ENCODE measurements around the gene TMEM150A. TPM values are rescaled to one million over a fixed set of nuclear protein-coding genes. Genes with fewer than 3 reads are reported as not detected.

Gene TMEM150A
- total RNA-seq, 1 donor from 2014 or later: 27.7 TPM

Other genes starting within 250 kb of the TMEM150A start
- 554 TPM for gene RETSAT, start 248.2 kb downstream of the TMEM150A start, total RNA-seq
- 47.7 TPM for gene ELMOD3, start 247.9 kb downstream of the TMEM150A start, total RNA-seq
- 124 TPM for gene CAPG, start 192.3 kb downstream of the TMEM150A start, total RNA-seq
- not detected for gene SH2D6, start 184.0 kb downstream of the TMEM150A start, total RNA-seq
- gene MAT2A, start 63.5 kb downstream of the TMEM150A start, total RNA-seq: 494 TPM
- 45.6 TPM for gene GGCX, start 41.2 kb downstream of the TMEM150A start, total RNA-seq
- 73.3 TPM for gene VAMP8, start 25.1 kb downstream of the TMEM150A start, total RNA-seq
- 70.3 TPM for gene VAMP5, start 18.3 kb downstream of the TMEM150A start, total RNA-seq
- gene RNF181, start 7.0 kb downstream of the TMEM150A start, total RNA-seq: 110 TPM
- 26.3 TPM for gene C2orf68, start 9.4 kb upstream of the TMEM150A start, total RNA-seq
- 37.1 TPM for gene USP39, start 13.5 kb upstream of the TMEM150A start, total RNA-seq
- not detected for gene SFTPB, start 65.5 kb upstream of the TMEM150A start, total RNA-seq
- 3.7 TPM for gene GNLY, start 91.7 kb upstream of the TMEM150A start, total RNA-seq
- gene ATOH8, start 151.3 kb upstream of the TMEM150A start, total RNA-seq: 69.4 TPM